ENCODE results near the gene GCGR. TPM values are rescaled to one million over a fixed set of nuclear protein-coding genes. Genes with fewer than 3 reads are reported as not detected.

Gene GCGR
- total and polyA plus RNA-seq, 10 donors = 0.06 to 0.37 (median 0.14) TPM; not detected in 6

- peaks cover 0 to 94% (median 39%) of the 10 kb centered on the region in 7 donors for H3K27me3 ChIP-seq (replicated peaks in 1 of 7)
Measured at GRCh38 chr17:81810476-81810875, 6.5 kb downstream of the GCGR start.

GRCh38 chr17:81810892-81811704 is 7.1 kb downstream of the GCGR start:
- H3K4me1 ChIP-seq = no peaks in the 10 kb centered on the region
- no peak overlapping the region for H3K4me3 ChIP-seq
- TF ChIP-seq POLR2A (IDR thresholded peaks at IDR 0.05) (no peak), POLR2AphosphoS5 (IDR thresholded peaks at IDR 0.05) (no peak), CTCF (IDR thresholded peaks at IDR 0.05 in 8 of 11, conservative IDR thresholded peaks at IDR 0.05 in 3 of 11) (no peak)
- intact Hi-C loops (cut with DNase I; ENCODE audit: low total_unique reads) = no loop called here
- WGBS, 5 donors = 80 to 88% (median 86%) methylated on average over 2 to 42 of the region's 42 CpGs
- H3K36me3 ChIP-seq = no peaks in the 10 kb centered on the region
- H3K27ac ChIP-seq = no peak overlapping the region
- no peaks in the 10 kb centered on the region for H3K9me3 ChIP-seq
- no peak for DNase-seq
- H3K27me3 ChIP-seq (replicated peaks in 1 of 7) = peaks cover 0 to 92% (median 33%) of the 10 kb centered on the region in 7 donors

More at GRCh38 chr17:81810476-81810875, 6.5 kb downstream of the GCGR start:
- Histone ChIP-seq H3K4me1 (no peaks in the 10 kb centered on the region), H3K4me3 (no peak overlapping the region), H3K9me3 (no peaks in the 10 kb centered on the region), H3K27ac (no peak overlapping the region), H3K36me3 (no peaks in the 10 kb centered on the region)
- TF ChIP-seq POLR2A (IDR thresholded peaks at IDR 0.05) (no peak), CTCF (IDR thresholded peaks at IDR 0.05 in 8 of 11, conservative IDR thresholded peaks at IDR 0.05 in 3 of 11) (no peak), POLR2AphosphoS5 (IDR thresholded peaks at IDR 0.05) (no peak)
- no peak for DNase-seq
- intact Hi-C loops (cut with DNase I; ENCODE audit: low total_unique reads) = no loop called here
- WGBS, 5 donors = 71 to 88% (median 81%) methylated on average over 5 to 8 of the region's 8 CpGs

- Histone ChIP-seq H3K36me3 (no peaks in the 10 kb centered on the region), H3K27ac (no peak overlapping the region), H3K9me3 (no peaks in the 10 kb centered on the region), H3K4me1 (no peaks in the 10 kb centered on the region), H3K4me3 (no peak overlapping the region), H3K27me3 (replicated peaks in 1 of 7) (peaks cover 0 to 90% (median 26%) of the 10 kb centered on the region in 7 donors)
- TF ChIP-seq POLR2AphosphoS5 (IDR thresholded peaks at IDR 0.05) (no peak), POLR2A (IDR thresholded peaks at IDR 0.05) (no peak), CTCF (IDR thresholded peaks at IDR 0.05 in 8 of 11, conservative IDR thresholded peaks at IDR 0.05 in 3 of 11) (no peak)
- intact Hi-C loops (cut with DNase I; ENCODE audit: low total_unique reads) = no loop called here
- no peak for DNase-seq
- WGBS, 5 donors = 63 to 85% (median 75%) methylated on average over 12 to 24 of the region's 24 CpGs
Measured at GRCh38 chr17:81811705-81812570, 8.0 kb downstream of the GCGR start.
